K562 (cell line): ENCODE measurements around the gene TMC2. TPM values are rescaled to one million over a fixed set of nuclear protein-coding genes. Genes with fewer than 3 reads are reported as not detected.
A peak's percentile ranks its signal among the peaks of the same experiment; 100 is the strongest.

Source experiments
- E2F6 ChIP-seq, 2 experiments: IDR thresholded peaks; 2 replicates each; pipeline ENCODE4 v1.6.1; 2011; ENCODE audit warnings: borderline replicate concordance in 1 of 2, control low read depth in 1 of 2, low read depth in 1 of 2, low read length in 1 of 2, mild to moderate bottlenecking in 1 of 2, mixed read lengths in 1 of 2, moderate library complexity in 1 of 2; ENCODE audit not compliant: insufficient read depth in 1 of 2, insufficient read length in 1 of 2, poor library complexity in 1 of 2, severe bottlenecking in 1 of 2; ENCODE audit errors: extremely low read depth in 1 of 2
- FUS ChIP-seq: fragments of 200-400 bp; formaldehyde crosslinking; optimal IDR thresholded peaks from 2 replicates; pipeline ENCODE3; 2017; ENCODE audit warnings: low read depth, low read length
- REST ChIP-seq, 2 experiments: fragments of 450-650 bp; formaldehyde crosslinking in 1 of 2; IDR thresholded peaks; 2 replicates each; pipeline versions ENCODE4 v1.4.0 to v1.6.1; 2014 to 2020; ENCODE audit warnings: mild to moderate bottlenecking in 2 of 2, borderline replicate concordance in 1 of 2, low read depth in 1 of 2
- polyA plus RNA-seq, 8 experiments: library from polyadenylated mRNA; depleted of rRNA in 4 of 8; stranded (reverse) in 5 of 8; unstranded in 3 of 8; fragments of >200 nt; fragmentation: Nextera tagmentation in 2 of 8; fragmentation: Illumina TruSeq in 1 of 8; extraction: Ambion mirVana in 2 of 8; extraction: Trizol in 1 of 8; gene quantifications; 2 replicates each; pipeline versions ENCODE4 v1.2.1 to v1.2.3, GENCODE V29; 2011 to 2014; ENCODE audit warnings: inconsistent platforms in 1 of 8, missing spikeins in 1 of 8
- total RNA-seq, 7 experiments: library from RNA; depleted of rRNA in 6 of 7; stranded (reverse); fragments of >200 nt in 6 of 7; fragmentation: Illumina TruSeq in 2 of 7; extraction: Trizol in 2 of 7; gene quantifications; 2 replicates each; pipeline versions ENCODE4 v1.2.1 to v1.2.3, GENCODE V29; 2011 to 2021; ENCODE audit warnings: low replicate concordance in 1 of 7

Gene TMC2
- total and polyA plus RNA-seq, 9 of the 15 experiments (the other 6 are each of a cell fraction or from before 2014, with no cell fraction given): not detected

GRCh38 chr20:2651772-2652723 is 115.7 kb downstream of the TMC2 start, which contains the start of gene NOP56 (continued):
- TF ChIP-seq E2F6 (IDR thresholded peaks at IDR 0.05; ENCODE audit: borderline replicate concordance in 1 of 2, extremely low read depth in 1 of 2, insufficient read depth in 1 of 2, insufficient read length in 1 of 2, low read depth in 1 of 2, low read length in 1 of 2, poor library complexity in 1 of 2, severe bottlenecking in 1 of 2): peak in 1 of 2 experiments; percentile 39
- peak; percentile 87 for TF ChIP-seq FUS
- peak; percentile 51; the same call in 1 of the 2 replicates for TF ChIP-seq REST (IDR thresholded peaks at IDR 0.05; ENCODE audit: borderline replicate concordance)
- no peak for TF ChIP-seq REST (CRISPR knock-in tag; IDR thresholded peaks at IDR 0.05; ENCODE audit: low read depth)
